Measurements from ENCODE around the gene THAP2. TPM values are rescaled to one million over a fixed set of nuclear protein-coding genes. Genes with fewer than 3 reads are reported as not detected.
A peak's percentile ranks its signal among the peaks of the same experiment; 100 is the strongest.

Gene THAP2
- total and polyA plus RNA-seq, 10 donors = 3.1 to 8.8 (median 5.1) TPM

- Histone ChIP-seq H3K27ac (no peak overlapping the region), H3K4me3 (no peak overlapping the region), H3K9me3 (no peaks in the 10 kb centered on the region), H3K36me3 (no peaks in the 10 kb centered on the region), H3K4me1 (peaks cover 0 to 4% (median 0%) of the 10 kb centered on the region in 6 donors), H3K27me3 (replicated peaks in 1 of 7) (no peaks in the 10 kb centered on the region)
- intact Hi-C loops (cut with DNase I; ENCODE audit: low total_unique reads) = no loop called here
- no peak for DNase-seq
- TF ChIP-seq POLR2A (IDR thresholded peaks at IDR 0.05) (no peak), POLR2AphosphoS5 (IDR thresholded peaks at IDR 0.05) (no peak), CTCF (IDR thresholded peaks at IDR 0.05 in 8 of 11, conservative IDR thresholded peaks at IDR 0.05 in 3 of 11) (no peak)
Measured at GRCh38 chr12:71671311-71671710, 7.2 kb downstream of the THAP2 start.

DNA sequence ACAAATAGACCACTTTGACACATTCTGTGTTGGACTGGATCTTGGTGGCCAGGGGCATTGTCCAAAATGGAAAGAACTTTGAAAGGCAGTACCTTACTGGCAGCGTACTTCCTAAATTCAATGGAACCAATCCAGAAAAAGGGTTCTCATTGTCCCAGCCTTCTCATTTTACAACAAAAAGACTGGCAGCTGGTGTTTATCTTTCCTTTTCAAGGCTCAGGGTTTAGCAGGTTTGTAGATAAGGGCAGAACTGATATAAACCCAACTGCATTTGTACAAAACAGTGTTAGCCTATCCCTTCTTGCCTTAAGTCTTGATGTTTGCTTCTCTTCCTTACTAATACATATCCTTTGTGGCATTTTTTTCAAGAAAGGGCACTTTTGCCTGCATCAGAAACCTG, 7.7 kb downstream of the THAP2 start:
- 81 to 100% (median 94%) methylated on average over 1 of the region's 1 CpG for WGBS, 5 donors
- TF ChIP-seq POLR2A (IDR thresholded peaks at IDR 0.05) (no peak), POLR2AphosphoS5 (IDR thresholded peaks at IDR 0.05) (no peak), CTCF (IDR thresholded peaks at IDR 0.05 in 8 of 11, conservative IDR thresholded peaks at IDR 0.05 in 3 of 11) (no peak)
- no peak for DNase-seq
- no peaks in the 10 kb centered on the region for H3K9me3 ChIP-seq
- H3K27me3 ChIP-seq (replicated peaks in 1 of 7) = no peaks in the 10 kb centered on the region
- peaks cover 0 to 1% (median 0%) of the 10 kb centered on the region in 6 donors for H3K36me3 ChIP-seq
- H3K27ac ChIP-seq = no peak overlapping the region
- H3K4me1 ChIP-seq = no peaks in the 10 kb centered on the region
- H3K4me3 ChIP-seq = no peak overlapping the region
- intact Hi-C loops (cut with DNase I; ENCODE audit: low total_unique reads) = no loop called here

DNA sequence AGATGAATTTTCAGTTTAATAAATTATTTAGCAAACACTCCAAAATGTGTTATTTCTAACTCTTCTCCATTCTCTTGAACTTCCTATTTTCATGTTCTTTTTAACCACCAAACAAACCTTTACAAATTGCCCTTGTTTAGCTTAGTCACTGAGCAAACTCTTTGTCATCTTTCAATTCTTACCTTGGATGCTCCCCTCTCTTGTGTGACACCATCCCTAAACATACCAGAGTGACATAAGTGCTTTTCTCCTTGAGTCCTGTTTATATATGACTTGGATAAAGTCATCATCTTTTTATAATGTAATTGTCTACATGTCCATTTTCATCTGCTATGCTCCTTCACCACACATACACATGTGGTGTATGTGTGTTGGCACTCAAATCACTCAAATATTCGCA, 18.4 kb downstream of the THAP2 start:
- H3K4me3 ChIP-seq = no peak overlapping the region
- no peak for TF ChIP-seq CTCF (IDR thresholded peaks at IDR 0.05 in 8 of 11, conservative IDR thresholded peaks at IDR 0.05 in 3 of 11)
- no peak for TF ChIP-seq POLR2A (IDR thresholded peaks at IDR 0.05)
- TF ChIP-seq POLR2AphosphoS5 (IDR thresholded peaks at IDR 0.05) = no peak
- DNase-seq = no peak
- 93 to 100% (median 98%) methylated on average over 1 of the region's 1 CpG for WGBS, 5 donors
- no peaks in the 10 kb centered on the region for H3K27me3 ChIP-seq (replicated peaks in 1 of 7)
- H3K36me3 ChIP-seq = no peaks in the 10 kb centered on the region
- H3K27ac ChIP-seq = no peak overlapping the region
- H3K4me1 ChIP-seq = peaks cover 10 to 30% (median 21%) of the 10 kb centered on the region in 6 donors
- intact Hi-C loops (cut with DNase I; ENCODE audit: low total_unique reads) = loop anchor here (10.0 kb wide), 1 partner anchor 72 kb away; the partner anchor contains the start of gene RAB21
- no peaks in the 10 kb centered on the region for H3K9me3 ChIP-seq

DNA sequence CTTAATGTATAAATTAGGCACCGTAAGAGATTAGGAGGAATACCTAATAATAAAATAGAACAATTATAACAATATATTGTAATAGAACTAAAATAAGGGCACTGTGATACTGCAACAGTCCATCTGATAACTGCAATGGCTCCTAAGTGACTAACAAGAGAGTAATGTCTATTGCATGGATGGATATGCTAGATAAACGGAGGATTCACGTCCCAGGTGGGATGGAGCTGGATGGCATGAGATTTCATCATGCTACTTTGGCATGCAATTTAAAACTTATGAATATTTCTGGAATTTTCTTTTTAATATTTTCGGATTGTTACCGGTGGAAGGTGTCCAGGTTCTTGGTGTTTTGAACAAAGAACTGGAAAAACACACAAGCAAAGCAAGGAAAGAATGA, 19.5 kb downstream of the THAP2 start:
- H3K27me3 ChIP-seq (replicated peaks in 1 of 7) = no peaks in the 10 kb centered on the region
- no peaks in the 10 kb centered on the region for H3K9me3 ChIP-seq
- TF ChIP-seq CTCF (IDR thresholded peaks at IDR 0.05 in 8 of 11, conservative IDR thresholded peaks at IDR 0.05 in 3 of 11) = no peak
- TF ChIP-seq POLR2A (IDR thresholded peaks at IDR 0.05) = no peak
- TF ChIP-seq POLR2AphosphoS5 (IDR thresholded peaks at IDR 0.05) = no peak
- H3K36me3 ChIP-seq = no peaks in the 10 kb centered on the region
- peaks cover 10 to 42% (median 33%) of the 10 kb centered on the region in 6 donors for H3K4me1 ChIP-seq
- H3K4me3 ChIP-seq = peak overlapping the region in 1 of 8 donors; percentile 13
- H3K27ac ChIP-seq = no peak overlapping the region
- 94 to 97% (median 96%) methylated on average over 5 of the region's 5 CpGs for WGBS, 5 donors
- intact Hi-C loops (cut with DNase I; ENCODE audit: low total_unique reads) = loop anchor here (10.0 kb wide), 1 partner anchor 71 kb away; the partner anchor contains the start of gene RAB21
- DNase-seq = no peak
